Effector memory CD8-positive, alpha-beta T cell (primary cell): ENCODE measurements around the gene HOXA10.

ENCODE experiments used
- ATAC-seq: fragments of 150-1000 bp; cut with Tn5 transposase; replicated peaks from 2 replicates; pipeline ENCODE4 v1.10.0; 2021; ENCODE audit warnings: mild to moderate bottlenecking, moderate library complexity
- DNase-seq, 3 experiments: peaks; one replicate each; pipeline ENCODE4 v3.0.0; 2021
- H3K27ac Mint-ChIP-seq, 2 donors: one replicate each; pipeline ENCODE4 v1.8.0; 2022; ENCODE audit warnings: mild to moderate bottlenecking in 2 of 2, mixed read lengths in 2 of 2, moderate library complexity in 2 of 2
- H3K27me3 Mint-ChIP-seq, 2 donors: one replicate each; pipeline ENCODE4 v1.8.0; 2022; ENCODE audit warnings: mixed read lengths in 2 of 2
- H3K36me3 Mint-ChIP-seq: one replicate; pipeline ENCODE4 v1.8.0; 2022; ENCODE audit warnings: mild to moderate bottlenecking, moderate library complexity, mixed read lengths; ENCODE audit not compliant: insufficient read depth
- H3K4me1 Mint-ChIP-seq, 2 donors: one replicate each; pipeline ENCODE4 v1.8.0; 2022; ENCODE audit warnings: low read depth in 2 of 2, mixed read lengths in 2 of 2
- H3K4me3 Mint-ChIP-seq, 2 donors: one replicate each; pipeline ENCODE4 v1.8.0; 2022; ENCODE audit warnings: mild to moderate bottlenecking in 2 of 2, mixed read lengths in 2 of 2, moderate library complexity in 2 of 2
- H3K9me3 Mint-ChIP-seq, 2 donors: one replicate each; pipeline ENCODE4 v1.8.0; 2022; ENCODE audit warnings: mixed read lengths in 2 of 2

HOXA10 gene

DNA sequence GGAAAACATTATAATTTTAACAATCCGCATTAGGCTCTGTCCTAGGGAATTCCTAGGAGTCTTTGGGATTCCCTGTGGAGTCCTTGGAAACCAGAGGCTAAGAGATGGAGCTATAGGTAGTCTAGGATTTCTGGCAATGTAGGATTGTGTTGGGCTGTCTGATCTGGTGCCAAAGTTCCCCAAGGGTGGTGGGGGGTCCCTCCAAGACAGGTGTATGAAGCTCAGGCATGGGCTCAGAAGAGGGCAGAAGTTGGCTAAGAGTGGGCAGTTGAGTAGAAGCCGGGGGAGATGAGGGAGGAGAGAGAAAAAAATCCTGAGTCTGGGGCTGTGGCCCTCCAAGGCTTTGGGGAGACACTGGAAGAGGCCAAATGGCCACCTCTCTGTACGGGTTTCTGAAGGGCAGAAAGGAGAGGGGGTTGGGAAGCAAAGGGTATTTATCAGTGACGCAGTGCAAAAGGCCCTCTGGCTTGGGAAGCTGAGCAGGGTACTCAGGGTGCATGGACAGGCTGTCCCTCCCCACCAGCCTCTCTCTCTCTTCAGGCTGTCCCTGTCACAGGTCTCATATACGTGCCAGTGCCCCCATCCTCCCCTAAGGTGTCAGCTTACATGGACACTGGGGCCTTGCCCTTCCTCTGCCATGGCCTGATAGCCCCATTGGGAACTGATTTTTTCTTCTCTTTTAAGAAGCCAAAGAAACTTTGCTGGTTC lies 27.5 kb downstream of the HOXA10 start:
- ATAC-seq (no peak), DNase-seq (no peak)
- H3K4me1 Mint-ChIP-seq, result peaks cover 16 to 17% of the 10 kb centered on the region in 2 donors
- no peaks in the 10 kb centered on the region for H3K9me3 Mint-ChIP-seq
- peaks cover 62 to 84% of the 10 kb centered on the region in 2 donors for H3K27me3 Mint-ChIP-seq
- H3K4me3 Mint-ChIP-seq, result no peak overlapping the region
- peaks cover 3% of the 10 kb centered on the region for H3K36me3 Mint-ChIP-seq
- no peak overlapping the region for H3K27ac Mint-ChIP-seq

DNA sequence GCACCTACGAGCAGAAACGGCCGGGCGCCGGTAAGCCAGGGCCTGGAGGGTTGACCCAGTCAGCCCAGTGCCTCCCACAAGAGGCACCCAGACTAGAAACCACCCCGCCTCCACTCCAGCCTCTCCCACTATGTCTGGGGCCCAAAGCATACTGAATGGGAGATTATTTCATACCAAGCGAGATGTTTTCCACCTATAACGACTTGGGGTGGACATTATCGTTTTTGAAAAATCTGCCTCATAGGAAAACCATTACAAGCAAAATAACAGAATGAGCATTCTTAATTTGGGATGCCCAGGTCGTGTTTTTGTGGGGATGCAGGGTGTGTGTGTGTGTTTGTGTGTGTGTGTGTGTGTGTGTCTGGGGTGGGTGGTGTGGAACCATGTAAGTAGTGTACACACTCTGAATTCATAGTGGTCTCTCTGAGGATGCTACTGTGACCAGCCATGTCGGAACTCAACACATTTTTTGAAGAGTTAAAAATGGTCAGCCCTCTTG lies 28.2 kb downstream of the HOXA10 start:
- H3K4me1 Mint-ChIP-seq, result peaks cover 10% of the 10 kb centered on the region in 2 donors
- H3K9me3 Mint-ChIP-seq, result no peaks in the 10 kb centered on the region
- no peak overlapping the region for H3K27ac Mint-ChIP-seq
- peaks cover 58 to 83% of the 10 kb centered on the region in 2 donors for H3K27me3 Mint-ChIP-seq
- no peaks in the 10 kb centered on the region for H3K36me3 Mint-ChIP-seq
- ATAC-seq (no peak), DNase-seq (no peak)
- H3K4me3 Mint-ChIP-seq, result no peak overlapping the region

GRCh38 chr7:27145165-27145913 lies 28.8 kb downstream of the HOXA10 start:
- Mint-ChIP-seq H3K4me1 (peaks cover 4 to 5% of the 10 kb centered on the region in 2 donors), H3K4me3 (no peak overlapping the region), H3K36me3 (no peaks in the 10 kb centered on the region), H3K9me3 (no peaks in the 10 kb centered on the region), H3K27ac (no peak overlapping the region), H3K27me3 (peaks cover 51 to 77% of the 10 kb centered on the region in 2 donors)
- ATAC-seq, result no peak
- no peak for DNase-seq

GRCh38 chr7:27144781-27145164 lies 29.3 kb downstream of the HOXA10 start:
- Mint-ChIP-seq H3K4me3 (no peak overlapping the region), H3K9me3 (no peaks in the 10 kb centered on the region), H3K27ac (no peak overlapping the region), H3K27me3 (peaks cover 49 to 71% of the 10 kb centered on the region in 2 donors), H3K36me3 (no peaks in the 10 kb centered on the region), H3K4me1 (peaks cover 2 to 3% of the 10 kb centered on the region in 2 donors)
- no peak for ATAC-seq
- DNase-seq, result no peak

DNA sequence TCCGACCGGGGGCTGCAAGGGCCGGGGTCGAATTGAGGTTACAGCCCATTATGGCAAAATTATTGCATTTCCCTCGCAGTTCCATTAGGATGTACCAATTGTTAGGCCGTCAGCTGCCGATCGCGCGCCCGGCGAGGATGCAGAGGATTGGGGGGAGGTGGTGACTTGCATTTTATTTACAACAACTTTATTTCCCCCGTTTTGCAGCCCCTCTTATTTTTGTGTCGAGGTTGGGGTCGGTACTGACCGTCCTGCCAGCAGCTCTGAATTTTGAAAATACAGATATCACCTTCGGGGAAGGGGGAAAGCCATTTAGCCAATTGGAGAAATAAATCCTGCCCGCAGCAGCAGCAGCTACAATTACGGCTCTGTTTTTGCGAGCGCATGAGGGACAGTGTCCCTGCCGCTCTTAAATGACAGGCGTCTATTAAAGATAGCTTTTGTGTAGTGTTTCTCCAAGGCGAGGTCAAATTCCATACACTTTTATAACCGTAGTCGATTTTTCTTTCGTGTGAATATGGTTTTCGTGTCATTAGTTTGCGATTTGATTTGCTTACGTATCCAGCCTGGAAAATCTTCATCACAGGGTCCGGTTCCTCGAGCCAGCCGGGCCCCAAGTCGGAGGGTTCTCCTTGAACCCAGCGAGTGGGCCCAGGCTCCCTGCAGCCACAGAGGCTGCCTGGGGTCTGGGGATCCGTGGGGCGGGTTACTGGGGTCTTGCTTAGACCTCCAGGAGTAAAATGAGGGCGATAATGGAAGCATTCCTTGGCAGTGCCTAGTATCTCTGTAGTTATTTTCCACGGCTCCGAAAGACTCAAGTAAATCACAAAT lies 30.0 kb downstream of the HOXA10 start:
- no peaks in the 10 kb centered on the region for H3K9me3 Mint-ChIP-seq
- ATAC-seq (no peak), DNase-seq (no peak)
- H3K4me3 Mint-ChIP-seq, result no peak overlapping the region
- H3K27me3 Mint-ChIP-seq, result peaks cover 49 to 67% of the 10 kb centered on the region in 2 donors
- H3K27ac Mint-ChIP-seq, result no peak overlapping the region
- peaks cover 2 to 3% of the 10 kb centered on the region in 2 donors for H3K4me1 Mint-ChIP-seq
- H3K36me3 Mint-ChIP-seq, result no peaks in the 10 kb centered on the region

- Mint-ChIP-seq H3K4me3 (no peak within 1 kb of the TSS), H3K4me1 (peaks cover 2 to 3% of the 10 kb centered on the region in 2 donors), H3K27ac (no peak within 1 kb of the TSS), H3K36me3 (no peaks in the 10 kb centered on the region), H3K9me3 (no peaks in the 10 kb centered on the region), H3K27me3 (peaks cover 50 to 66% of the 10 kb centered on the region in 2 donors)
- DNase-seq, result no peak
- ATAC-seq, result no peak
These were observed 30.8 kb downstream of the HOXA10 start, which contains the start of gene HOXA5 for GRCh38 chr7:27143023-27143949. Gene HOXA5 (minus strand): TSS chr7:27143681. CDS start chr7:27143607, 74 bp downstream.

DNA sequence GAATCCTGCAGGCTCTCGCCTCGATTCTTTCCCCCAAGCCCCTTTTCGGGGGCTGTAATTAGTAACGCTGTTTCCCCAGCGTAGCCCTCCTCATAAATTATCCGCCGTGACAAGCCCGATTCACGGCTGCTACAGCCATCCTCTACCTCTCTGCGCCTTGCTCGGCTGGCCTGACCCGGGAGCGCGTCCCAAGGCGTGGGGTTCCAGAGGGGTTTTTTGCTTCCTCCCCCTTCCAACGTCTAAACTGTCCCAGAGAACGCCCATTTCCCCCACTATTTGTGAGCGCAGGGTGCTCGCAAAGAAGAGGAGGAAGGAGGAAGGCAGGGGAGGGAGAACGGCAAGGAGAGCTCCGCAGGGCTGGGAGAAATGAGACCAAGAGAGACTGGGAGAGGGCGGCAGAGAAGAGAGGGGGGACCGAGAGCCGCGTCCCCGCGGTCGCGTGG lies 31.5 kb downstream of the HOXA10 start:
- Mint-ChIP-seq H3K27ac (no peak overlapping the region), H3K4me3 (no peak overlapping the region), H3K4me1 (no peaks in the 10 kb centered on the region), H3K36me3 (no peaks in the 10 kb centered on the region), H3K9me3 (no peaks in the 10 kb centered on the region), H3K27me3 (peaks cover 52 to 66% of the 10 kb centered on the region in 2 donors)
- no peak for ATAC-seq
- no peak for DNase-seq

- Mint-ChIP-seq H3K36me3 (no peaks in the 10 kb centered on the region), H3K27ac (no peak overlapping the region), H3K4me1 (no peaks in the 10 kb centered on the region), H3K27me3 (peaks cover 53 to 66% of the 10 kb centered on the region in 2 donors), H3K9me3 (no peaks in the 10 kb centered on the region), H3K4me3 (no peak overlapping the region)
- ATAC-seq, result no peak
- DNase-seq, result no peak
These were observed 32.1 kb downstream of the HOXA10 start for GRCh38 chr7:27141923-27142579.

GRCh38 chr7:27141137-27141922 lies 32.8 kb downstream of the HOXA10 start:
- ATAC-seq (no peak), DNase-seq (no peak)
- no peak overlapping the region for H3K4me3 Mint-ChIP-seq
- H3K9me3 Mint-ChIP-seq, result no peaks in the 10 kb centered on the region
- H3K27me3 Mint-ChIP-seq, result peaks cover 50 to 66% of the 10 kb centered on the region in 2 donors
- H3K36me3 Mint-ChIP-seq, result no peaks in the 10 kb centered on the region
- no peak overlapping the region for H3K27ac Mint-ChIP-seq
- no peaks in the 10 kb centered on the region for H3K4me1 Mint-ChIP-seq

GRCh38 chr7:27140126-27140857 lies 33.8 kb downstream of the HOXA10 start:
- Mint-ChIP-seq H3K27me3 (peaks cover 51 to 66% of the 10 kb centered on the region in 2 donors), H3K4me3 (no peak overlapping the region), H3K36me3 (no peaks in the 10 kb centered on the region), H3K27ac (no peak overlapping the region), H3K9me3 (no peaks in the 10 kb centered on the region), H3K4me1 (no peaks in the 10 kb centered on the region)
- ATAC-seq (no peak), DNase-seq (no peak)
